ENCODE measurements around the gene HNRNPF.
"Not testable (repeated sequence)": the region's sequence is repeated elsewhere in the genome, so short reads cannot be mapped to it uniquely, and the experiment has no call there.

Gene HNRNPF

GRCh38 chr10:43408710-43409384, at the start of gene HNRNPF:
Gene HNRNPF, minus strand, starts transcription at chr10:43409186. Its CDS starts 21,302 bp downstream, at chr10:43387884.
- DNase-seq (ENCODE audit: low read depth): peak; percentile 97
- peak within 1 kb of the TSS; percentile 98 for H3K4me3 ChIP-seq (ENCODE audit: low read depth, low read length)
- TF ChIP-seq POLR2A (IDR thresholded peaks at IDR 0.05; ENCODE audit: extremely low read depth, insufficient read length) (peak; percentile 87), MAX (IDR thresholded peaks at IDR 0.05; ENCODE audit: low read depth, low read length) (peak; percentile 95), MYC (IDR thresholded peaks at IDR 0.05; ENCODE audit: low read depth, low read length) (peak; percentile 97), CTCF (IDR thresholded peaks at IDR 0.05; ENCODE audit: low read depth, low read length) (no peak)

GRCh38 chr10:43458227-43458626, 49.2 kb upstream of the HNRNPF start:
- H3K4me3 ChIP-seq (ENCODE audit: low read depth, low read length): no peak overlapping the region
- TF ChIP-seq MAX (IDR thresholded peaks at IDR 0.05; ENCODE audit: low read depth, low read length) (no peak), CTCF (IDR thresholded peaks at IDR 0.05; ENCODE audit: low read depth, low read length) (no peak), MYC (IDR thresholded peaks at IDR 0.05; ENCODE audit: low read depth, low read length) (no peak), POLR2A (IDR thresholded peaks at IDR 0.05; ENCODE audit: extremely low read depth, insufficient read length) (no peak)
- DNase-seq (ENCODE audit: low read depth): no peak

GRCh38 chr10:43456561-43456960, 47.6 kb upstream of the HNRNPF start:
- peak overlapping the region; percentile 53 for H3K4me3 ChIP-seq (ENCODE audit: low read depth, low read length)
- not testable (repeated sequence) for DNase-seq (ENCODE audit: low read depth)

- DNase-seq (ENCODE audit: low read depth); H3K4me3 ChIP-seq (ENCODE audit: low read depth, low read length): not testable (repeated sequence)
Measured at GRCh38 chr10:43454025-43454424, 45.0 kb upstream of the HNRNPF start.

- TF ChIP-seq MYC (IDR thresholded peaks at IDR 0.05; ENCODE audit: low read depth, low read length) (no peak), MAX (IDR thresholded peaks at IDR 0.05; ENCODE audit: low read depth, low read length) (no peak), CTCF (IDR thresholded peaks at IDR 0.05; ENCODE audit: low read depth, low read length) (no peak), POLR2A (IDR thresholded peaks at IDR 0.05; ENCODE audit: extremely low read depth, insufficient read length) (no peak)
- no peak for DNase-seq (ENCODE audit: low read depth)
Measured at GRCh38 chr10:43453266-43453831, 44.4 kb upstream of the HNRNPF start.

GRCh38 chr10:43452356-43452914, 43.4 kb upstream of the HNRNPF start:
- H3K4me3 ChIP-seq (ENCODE audit: low read depth, low read length): no peak overlapping the region
- DNase-seq (ENCODE audit: low read depth): no peak
- TF ChIP-seq MYC (IDR thresholded peaks at IDR 0.05; ENCODE audit: low read depth, low read length): no peak
- no peak for TF ChIP-seq POLR2A (IDR thresholded peaks at IDR 0.05; ENCODE audit: extremely low read depth, insufficient read length)
- no peak for TF ChIP-seq MAX (IDR thresholded peaks at IDR 0.05; ENCODE audit: low read depth, low read length)
- no peak for TF ChIP-seq CTCF (IDR thresholded peaks at IDR 0.05; ENCODE audit: low read depth, low read length)

More at GRCh38 chr10:43453266-43453831, 44.4 kb upstream of the HNRNPF start:
- H3K4me3 ChIP-seq (ENCODE audit: low read depth, low read length): no peak overlapping the region
